Osteocyte (in vitro differentiated cells): Measurements from ENCODE around the gene CTSL. TPM values are rescaled to one million over a fixed set of nuclear protein-coding genes. Genes with fewer than 3 reads are reported as not detected.

Source experiments
- DNase-seq: peaks from one replicate; pipeline ENCODE4 v3.0.0; 2021; ENCODE audit warnings: mixed read lengths; ENCODE audit not compliant: unreplicated experiment; ENCODE audit errors: extremely low spot score
- H3K27ac Mint-ChIP-seq: one replicate; pipeline ENCODE4 v1.8.0; 2021; ENCODE audit warnings: mild to moderate bottlenecking, mixed read lengths; ENCODE audit not compliant: unreplicated experiment
- H3K27me3 Mint-ChIP-seq: one replicate; pipeline ENCODE4 v1.8.0; 2021; ENCODE audit warnings: mixed read lengths; ENCODE audit not compliant: unreplicated experiment
- H3K36me3 Mint-ChIP-seq: one replicate; pipeline ENCODE4 v1.8.0; 2021; ENCODE audit warnings: mixed read lengths; ENCODE audit not compliant: unreplicated experiment
- H3K4me1 Mint-ChIP-seq: one replicate; pipeline ENCODE4 v1.8.0; 2021; ENCODE audit warnings: mixed read lengths; ENCODE audit not compliant: unreplicated experiment
- H3K4me3 Mint-ChIP-seq: one replicate; pipeline ENCODE4 v1.8.0; 2021; ENCODE audit warnings: mild to moderate bottlenecking, moderate library complexity, mixed read lengths; ENCODE audit not compliant: unreplicated experiment
- H3K9me3 Mint-ChIP-seq: one replicate; pipeline ENCODE4 v1.8.0; 2021; ENCODE audit warnings: mixed read lengths; ENCODE audit not compliant: unreplicated experiment
- CTCF ChIP-seq: fragments of 200-600 bp; sonication (generic); IDR thresholded peaks from 2 replicates; pipeline ENCODE4 v1.5.0; 2021; ENCODE audit warnings: antibody characterized with exemption, mild to moderate bottlenecking, moderate library complexity
- total RNA-seq: library from RNA; stranded (reverse); gene quantifications from 2 replicates; pipeline ENCODE4 v1.2.1, GENCODE V29; 2021

CTSL gene
- total RNA-seq, 1 donor from 2014 or later = 264 TPM

GRCh38 chr9:87706066-87706739, 19.7 kb upstream of the CTSL start:
- Mint-ChIP-seq H3K27me3 (no peaks in the 10 kb centered on the region), H3K9me3 (no peaks in the 10 kb centered on the region), H3K36me3 (peaks cover 54% of the 10 kb centered on the region), H3K27ac (no peak overlapping the region), H3K4me3 (no peak overlapping the region), H3K4me1 (peaks cover 54% of the 10 kb centered on the region)
- DNase-seq = no peak
- no peak for TF ChIP-seq CTCF

- TF ChIP-seq CTCF = no peak
- no peak for DNase-seq
- Mint-ChIP-seq H3K9me3 (no peaks in the 10 kb centered on the region), H3K27ac (peak overlapping the region; percentile 50), H3K4me3 (no peak overlapping the region), H3K36me3 (peaks cover 45% of the 10 kb centered on the region), H3K4me1 (peaks cover 60% of the 10 kb centered on the region), H3K27me3 (no peaks in the 10 kb centered on the region)
Measured at GRCh38 chr9:87707805-87708506, 18.0 kb upstream of the CTSL start.

DNA sequence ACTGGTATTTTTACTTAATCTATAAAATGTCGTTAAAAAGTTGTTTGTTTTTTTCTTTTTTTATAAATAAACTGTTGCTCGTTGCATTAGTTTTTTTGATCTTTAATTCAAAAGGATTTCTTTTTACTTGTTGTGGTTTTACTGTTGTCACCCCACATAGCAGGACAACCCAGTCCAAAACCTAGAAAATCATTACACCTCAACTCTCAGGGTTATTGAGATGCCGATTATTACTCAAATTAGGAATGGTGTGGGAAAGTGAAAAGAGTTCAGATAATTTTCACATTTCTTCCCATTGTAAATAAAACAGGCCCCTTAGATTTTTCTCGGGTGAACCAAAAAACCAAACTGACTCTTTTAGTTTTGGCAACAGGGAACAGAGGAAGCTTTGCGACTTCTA, 17.4 kb upstream of the CTSL start:
- Mint-ChIP-seq H3K4me1 (peaks cover 65% of the 10 kb centered on the region), H3K27me3 (no peaks in the 10 kb centered on the region), H3K36me3 (peaks cover 39% of the 10 kb centered on the region), H3K9me3 (no peaks in the 10 kb centered on the region), H3K4me3 (no peak overlapping the region), H3K27ac (peak overlapping the region; percentile 44)
- no peak for DNase-seq
- no peak for TF ChIP-seq CTCF

DNA sequence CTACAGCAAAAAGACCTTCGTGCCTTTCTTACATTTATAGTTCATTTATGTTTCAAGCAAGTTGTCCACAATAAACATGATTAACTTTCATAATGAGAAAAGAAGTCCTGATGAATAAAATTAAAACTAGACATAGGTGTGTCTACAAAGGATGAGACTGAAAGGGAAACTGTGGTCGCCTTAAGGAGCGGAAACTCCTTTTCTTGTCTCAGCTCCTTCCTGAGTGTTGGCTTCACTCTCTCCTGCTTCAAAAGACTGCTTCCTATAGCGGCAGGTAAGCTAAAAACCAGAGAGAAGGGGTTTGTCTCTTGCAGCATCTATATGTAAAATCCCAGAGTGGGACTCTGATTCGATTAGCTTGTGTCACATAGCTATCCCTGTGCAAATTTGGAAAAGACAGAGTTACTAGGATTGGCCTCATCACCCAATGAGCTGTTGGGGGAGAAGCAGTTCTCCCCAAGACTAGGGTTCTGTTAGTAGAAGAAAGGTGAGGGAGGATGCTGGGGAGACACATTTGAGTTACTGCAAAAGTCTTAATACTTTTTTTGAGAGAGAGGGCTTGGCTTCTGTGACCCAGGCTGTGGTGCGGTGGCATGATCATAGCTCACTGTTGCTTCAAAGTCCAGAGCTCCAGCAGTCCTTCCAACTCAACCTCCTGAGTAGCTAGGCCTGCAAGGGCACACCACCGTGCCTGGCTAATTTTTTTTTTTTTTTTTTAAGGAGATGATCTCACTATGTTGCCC, 16.8 kb upstream of the CTSL start:
- Mint-ChIP-seq H3K4me1 (peaks cover 68% of the 10 kb centered on the region), H3K27me3 (no peaks in the 10 kb centered on the region), H3K4me3 (no peak overlapping the region), H3K9me3 (no peaks in the 10 kb centered on the region), H3K27ac (peak overlapping the region; percentile 44), H3K36me3 (peaks cover 36% of the 10 kb centered on the region)
- TF ChIP-seq CTCF = no peak
- no peak for DNase-seq

DNA sequence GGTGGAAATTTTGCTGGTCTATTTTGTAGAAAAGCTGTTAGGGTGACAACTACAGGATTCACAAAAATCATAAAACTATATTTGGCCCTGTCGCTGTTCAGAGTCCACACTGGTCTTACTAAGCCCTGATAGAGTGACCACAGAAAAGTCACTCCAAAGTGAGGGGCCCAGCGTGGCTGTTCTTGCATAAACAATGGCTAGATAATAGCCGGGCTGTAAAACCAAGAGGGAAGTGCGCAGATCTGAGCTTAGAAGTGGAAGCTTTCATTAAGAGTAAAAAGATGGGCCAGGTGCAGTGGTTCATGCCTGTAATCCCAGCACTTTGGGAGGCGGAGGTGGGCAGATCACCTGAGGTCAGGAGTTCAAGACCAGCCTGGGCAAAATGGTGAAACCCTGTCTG, 15.5 kb upstream of the CTSL start:
- Mint-ChIP-seq H3K27ac (peak overlapping the region; percentile 100), H3K4me3 (no peak overlapping the region), H3K4me1 (peaks cover 72% of the 10 kb centered on the region), H3K27me3 (no peaks in the 10 kb centered on the region), H3K36me3 (peaks cover 29% of the 10 kb centered on the region), H3K9me3 (no peaks in the 10 kb centered on the region)
- TF ChIP-seq CTCF = no peak
- no peak for DNase-seq
